ENCODE results near the gene UBASH3A. TPM values are rescaled to one million over a fixed set of nuclear protein-coding genes. Genes with fewer than 3 reads are reported as not detected.

UBASH3A gene
- total RNA-seq, 1 donor from 2014 or later = not detected

GRCh38 chr21:42375506-42375905 lies 28.2 kb upstream of the UBASH3A start:
- DNase-seq = no peak

- no peak for DNase-seq
These were observed 27.8 kb upstream of the UBASH3A start for GRCh38 chr21:42375966-42376337.

DNA sequence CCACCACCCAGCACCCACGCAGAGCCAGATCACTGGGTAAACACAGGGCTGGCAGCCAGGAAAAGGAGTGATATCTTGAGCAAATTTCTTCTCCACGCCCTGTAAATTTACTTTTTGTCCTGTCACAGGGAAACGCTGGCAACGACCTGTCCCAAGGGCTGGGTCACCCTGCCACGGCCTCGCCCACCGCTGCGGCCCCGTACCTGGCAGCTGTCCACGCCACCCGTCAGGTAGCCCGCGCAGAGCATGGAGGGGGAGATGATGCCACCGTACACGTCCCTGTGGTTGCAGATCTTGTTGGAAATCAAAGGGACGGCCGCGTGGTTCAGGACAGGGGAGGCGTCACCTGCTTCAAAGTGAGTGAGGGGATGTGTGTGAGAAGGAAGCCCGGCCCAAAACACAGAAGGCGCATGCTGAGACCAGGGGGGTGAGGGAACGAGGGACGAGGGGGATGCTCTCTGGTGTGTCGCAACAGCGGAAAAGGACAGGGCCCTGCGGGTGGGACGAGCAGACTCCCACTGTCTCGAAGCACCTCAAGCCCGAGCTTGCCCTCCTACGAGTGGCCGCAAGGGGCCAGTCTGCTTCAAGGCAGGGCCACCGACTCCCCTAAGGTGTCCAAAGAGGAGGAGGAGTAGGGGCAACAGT lies 27.2 kb upstream of the UBASH3A start:
- no peak for DNase-seq

DNA sequence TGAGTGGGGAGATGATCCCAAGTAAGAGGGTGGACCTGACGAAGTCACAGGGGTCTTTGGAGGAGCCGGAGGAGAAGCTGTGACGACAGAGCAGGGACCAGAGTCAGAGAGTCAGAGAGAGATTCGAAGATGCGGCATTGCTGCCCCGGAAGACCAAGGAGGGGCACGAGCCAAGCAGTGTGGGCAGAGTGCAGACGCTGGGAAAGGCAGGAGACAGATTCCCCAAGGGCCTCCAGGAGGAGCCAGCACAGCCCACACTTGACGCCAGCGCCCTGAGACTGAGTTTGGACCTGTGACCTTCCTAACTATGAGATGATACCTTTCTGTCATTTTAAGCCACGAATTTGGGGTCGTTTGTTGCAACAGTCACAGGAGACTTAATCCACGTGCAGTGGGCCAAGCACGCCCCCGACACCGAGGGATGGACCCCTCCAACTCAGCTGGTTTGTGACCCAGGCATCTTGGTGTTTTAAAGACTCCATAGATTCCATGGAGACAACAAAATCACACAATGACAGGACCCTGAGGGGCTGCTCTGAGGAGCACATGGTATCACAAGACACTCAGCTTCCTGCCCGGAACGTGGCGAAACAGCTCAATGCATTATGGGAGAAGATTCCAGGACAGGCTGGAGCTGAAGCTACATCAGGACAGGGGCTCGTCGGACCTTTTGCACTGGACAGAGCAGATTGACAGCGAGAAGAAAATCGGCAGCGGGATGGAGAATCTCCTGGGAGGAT lies 26.3 kb upstream of the UBASH3A start:
- no peak for DNase-seq

DNA sequence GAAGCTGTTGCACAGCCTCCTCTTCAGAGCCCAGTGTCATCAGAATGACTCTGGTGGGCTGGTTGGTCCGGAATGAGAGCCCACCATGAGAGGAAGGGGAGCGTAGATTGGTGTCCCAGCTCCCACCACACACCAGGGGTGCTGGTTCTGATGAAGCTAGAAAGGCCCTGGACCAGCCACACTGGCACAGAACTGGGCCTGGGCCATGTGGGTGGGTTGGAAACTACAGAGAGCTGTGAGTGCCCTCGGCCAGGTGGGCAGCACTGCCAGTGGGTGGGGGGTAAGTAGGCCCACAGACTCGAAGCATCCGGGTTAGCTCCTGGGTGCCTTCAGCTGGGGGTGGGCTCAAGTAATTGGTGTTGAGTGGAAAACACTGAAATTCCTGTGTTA lies 25.8 kb upstream of the UBASH3A start:
- DNase-seq = no peak

- DNase-seq = no peak
These were observed 25.3 kb upstream of the UBASH3A start for GRCh38 chr21:42378418-42378817.

DNA sequence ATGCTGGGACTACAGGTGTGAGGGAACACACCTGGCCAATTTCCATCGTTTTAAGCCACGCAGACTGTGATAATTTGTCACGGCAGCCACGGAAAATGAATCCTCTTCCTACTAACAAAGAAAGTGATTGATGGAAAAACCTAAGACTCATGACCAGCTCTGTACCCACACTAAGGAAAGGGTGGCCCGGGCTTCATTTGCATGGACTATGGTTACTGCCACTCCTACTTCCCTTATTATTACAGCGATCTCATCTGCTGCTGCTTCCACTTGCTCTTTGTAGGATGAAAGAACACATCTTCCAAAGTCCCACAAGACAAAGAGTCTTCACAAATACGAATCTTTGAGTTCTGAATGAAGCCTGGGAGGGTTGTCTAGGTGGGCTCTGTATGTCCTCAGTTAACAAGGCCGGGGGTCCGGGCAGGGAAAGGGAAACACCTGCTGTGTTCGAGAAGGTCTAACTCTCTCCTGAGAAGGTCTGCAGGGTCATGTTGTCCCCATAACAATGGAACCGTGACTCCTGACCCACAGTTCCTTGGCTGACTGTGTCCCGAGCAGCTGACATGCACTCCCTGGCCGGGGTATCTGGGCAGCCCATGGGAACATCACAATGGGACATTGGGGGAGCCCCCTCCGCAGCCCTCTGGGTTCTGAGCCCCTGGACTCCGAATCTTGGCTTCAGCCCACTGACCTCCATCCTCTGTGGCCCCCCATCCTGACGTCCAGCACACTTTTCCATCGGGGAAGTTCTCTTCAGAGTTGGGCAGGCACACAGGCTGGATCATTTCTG lies 24.1 kb upstream of the UBASH3A start:
- no peak for DNase-seq

GRCh38 chr21:42381347-42381984 lies 22.2 kb upstream of the UBASH3A start:
- DNase-seq = peak; percentile 68

DNA sequence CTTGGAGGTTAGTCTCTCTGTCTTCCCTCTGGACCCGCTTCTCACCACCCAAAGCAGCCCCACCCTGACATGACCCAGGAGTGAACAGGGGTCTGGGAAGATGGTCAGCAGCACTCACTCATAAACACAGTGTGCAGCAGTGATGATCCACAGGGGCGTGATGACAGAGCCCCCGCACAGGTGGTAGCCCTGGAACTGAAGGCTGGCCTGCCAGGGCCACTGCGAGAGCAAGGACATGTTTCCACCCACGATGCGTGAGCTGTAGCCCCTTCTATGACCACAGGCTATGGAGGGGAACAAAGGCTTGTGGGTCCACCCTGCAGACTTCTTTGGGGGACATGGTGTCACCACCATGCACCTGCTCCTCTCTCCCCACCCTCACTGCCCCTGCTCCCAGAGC lies 20.8 kb upstream of the UBASH3A start:
- DNase-seq = no peak

GRCh38 chr21:42383331-42383730 lies 20.4 kb upstream of the UBASH3A start:
- DNase-seq = no peak

GRCh38 chr21:42384156-42384945 lies 19.4 kb upstream of the UBASH3A start:
- DNase-seq = no peak

GRCh38 chr21:42384989-42385388 lies 18.7 kb upstream of the UBASH3A start:
- no peak for DNase-seq

DNA sequence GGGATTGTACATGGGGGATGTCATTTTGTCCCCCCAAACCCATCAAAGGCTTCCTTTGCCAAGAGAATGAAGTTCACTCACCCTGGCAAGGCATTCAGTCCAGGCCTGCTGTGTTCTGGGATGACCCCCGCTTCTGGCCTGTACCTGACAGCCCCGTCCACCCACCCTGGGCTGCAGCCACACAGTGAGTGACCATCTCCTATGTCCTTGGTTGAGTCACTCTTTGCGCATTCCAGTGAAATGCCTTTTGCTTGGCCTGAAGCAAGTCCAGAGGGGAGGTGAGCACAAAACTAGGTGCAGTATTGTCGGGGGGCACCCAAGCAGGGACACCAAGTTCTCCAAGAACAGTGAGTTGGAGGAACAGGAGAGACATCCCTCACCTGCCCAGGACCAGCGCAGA lies 18.1 kb upstream of the UBASH3A start:
- no peak for DNase-seq

DNA sequence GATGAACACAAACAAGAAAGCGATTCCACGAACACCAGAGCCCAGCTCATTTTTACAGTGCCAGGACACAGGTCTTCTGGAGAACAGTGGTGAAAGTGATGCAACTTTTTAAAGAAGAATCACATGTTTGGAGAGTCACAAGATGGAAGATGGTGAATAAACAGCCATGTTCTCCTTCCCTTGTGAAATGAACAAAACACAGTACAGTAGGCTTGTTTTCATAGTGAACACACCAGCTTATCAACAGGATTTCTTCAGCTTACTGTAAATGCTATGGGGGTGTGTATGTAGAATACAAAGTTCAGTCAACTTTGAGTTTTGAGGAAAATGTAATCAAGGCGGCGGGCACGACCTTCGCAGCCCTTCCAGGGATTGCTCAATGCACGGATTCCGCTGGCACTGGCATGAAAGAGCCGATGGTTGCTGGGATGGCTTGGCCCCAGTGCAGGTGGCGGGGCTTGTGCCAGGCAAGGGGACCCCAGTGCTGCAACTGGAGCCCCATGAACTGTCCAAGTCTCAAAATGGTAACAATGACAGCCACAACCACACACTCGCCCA lies 17.6 kb upstream of the UBASH3A start:
- DNase-seq = no peak

DNA sequence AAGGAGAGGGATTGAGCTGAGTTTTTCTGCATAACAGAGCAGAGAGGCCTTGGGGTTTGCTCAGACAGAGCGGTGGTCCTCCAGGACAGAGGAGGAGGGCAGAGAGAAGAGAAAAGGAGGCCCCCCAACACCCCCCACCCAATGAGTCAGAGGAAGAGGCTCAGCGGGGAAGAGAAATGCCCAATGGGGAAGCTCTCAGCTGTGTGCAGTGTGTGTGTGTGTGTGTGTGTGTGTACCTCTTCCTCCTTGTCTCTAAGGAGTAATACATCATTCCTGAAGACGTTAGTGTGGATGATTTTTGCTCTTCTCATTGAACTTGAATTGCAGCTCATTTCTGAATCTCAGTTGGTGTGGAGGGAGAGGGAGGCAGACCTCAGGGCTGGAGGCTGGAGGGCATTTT lies 16.5 kb upstream of the UBASH3A start:
- no peak for DNase-seq

DNA sequence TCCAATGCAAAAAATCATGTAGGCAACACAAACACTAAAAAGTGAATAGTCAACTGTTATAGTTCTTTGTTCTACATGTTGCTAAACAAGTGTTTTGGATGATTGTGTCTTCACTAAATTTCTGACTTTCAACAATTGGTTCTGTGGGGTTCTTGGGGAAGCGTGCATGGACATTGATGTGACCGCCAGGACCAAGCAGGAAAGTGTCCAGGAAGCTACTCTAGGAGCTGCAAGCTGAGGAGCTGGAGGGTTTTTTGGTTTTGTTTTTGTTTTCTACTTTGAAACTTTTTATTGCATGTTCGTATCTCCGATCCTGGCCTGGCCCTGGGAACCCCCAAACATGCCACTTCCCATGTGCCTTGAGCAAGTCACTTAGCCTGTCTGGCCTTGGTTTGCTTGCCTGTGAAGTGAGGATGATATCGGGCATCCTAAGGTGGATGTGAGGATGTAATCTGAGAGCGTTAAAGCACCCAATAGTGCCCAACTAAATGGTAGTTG lies 15.8 kb upstream of the UBASH3A start:
- DNase-seq = no peak

DNA sequence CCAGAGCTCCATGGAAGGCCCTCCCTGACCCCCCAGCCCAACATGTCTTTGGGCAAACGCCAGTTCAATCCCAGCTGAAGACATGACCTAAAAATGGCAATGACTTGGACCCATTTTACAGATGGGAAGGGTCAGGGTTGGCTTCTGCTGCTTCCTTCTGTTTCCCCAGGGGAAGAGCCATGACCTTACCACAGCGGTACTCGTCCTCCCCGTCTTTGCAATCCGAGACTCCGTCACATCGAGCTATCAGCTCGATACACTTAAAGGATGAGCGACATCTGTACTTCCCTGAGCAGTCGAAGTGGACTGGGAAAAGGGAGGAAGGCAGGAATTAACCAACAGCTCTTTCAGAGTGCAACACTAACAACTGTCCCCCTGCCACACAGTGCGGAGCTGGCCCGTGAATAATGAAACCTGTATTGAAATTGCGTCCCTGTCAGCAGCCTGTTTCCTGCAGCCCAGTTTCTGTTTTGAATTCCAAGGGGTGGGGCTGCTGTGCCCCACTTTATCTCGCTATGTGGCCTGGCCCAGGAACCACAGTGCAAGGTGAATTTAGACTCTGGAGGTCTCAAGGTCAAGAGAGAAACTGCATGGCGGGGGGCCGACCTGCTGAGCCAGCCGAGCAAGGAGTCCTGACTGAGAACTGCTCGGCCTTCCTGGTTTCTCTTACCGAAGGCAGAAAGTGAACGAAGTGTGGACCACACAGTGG lies 14.8 kb upstream of the UBASH3A start:
- no peak for DNase-seq

DNA sequence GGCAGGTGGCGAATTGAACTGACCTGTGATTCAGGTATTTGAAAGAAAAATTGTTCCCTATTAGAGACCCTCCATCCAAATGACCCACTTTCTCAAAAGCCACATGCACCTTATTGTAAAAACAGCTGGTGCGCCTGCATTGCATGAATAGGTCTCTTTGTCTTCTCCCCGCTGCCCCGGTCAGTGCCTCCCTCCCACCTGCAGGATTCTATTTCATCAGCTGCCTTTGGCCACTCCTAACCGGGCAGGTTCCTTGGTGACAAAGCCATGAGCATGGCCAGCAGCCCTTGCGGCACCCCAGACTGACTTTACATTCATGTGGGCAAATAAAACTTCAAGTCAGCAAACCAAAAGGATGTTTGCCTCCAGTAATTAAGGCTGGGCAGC lies 14.3 kb upstream of the UBASH3A start:
- DNase-seq = no peak

DNA sequence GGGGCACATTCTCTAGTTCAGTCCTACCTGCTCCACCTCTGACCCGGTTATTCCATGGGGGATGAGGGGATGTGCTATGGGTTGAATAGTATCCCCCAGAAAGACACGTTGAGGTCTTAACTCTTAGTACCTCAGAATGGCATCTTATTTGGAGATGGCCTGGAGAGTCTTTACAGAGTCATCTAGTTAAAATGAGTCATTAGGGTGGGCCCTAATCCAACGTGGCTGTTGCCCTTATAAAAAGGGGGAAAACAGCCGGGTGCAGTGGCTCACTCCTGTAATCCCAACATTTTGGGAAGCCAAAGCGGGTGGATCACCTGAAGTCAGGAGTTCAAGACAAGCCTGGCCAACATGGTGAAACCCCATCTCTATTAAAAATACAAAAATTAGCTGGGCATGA lies 13.5 kb upstream of the UBASH3A start:
- DNase-seq = no peak

- no peak for DNase-seq
These were observed 13.0 kb upstream of the UBASH3A start for GRCh38 chr21:42390696-42391095.

DNA sequence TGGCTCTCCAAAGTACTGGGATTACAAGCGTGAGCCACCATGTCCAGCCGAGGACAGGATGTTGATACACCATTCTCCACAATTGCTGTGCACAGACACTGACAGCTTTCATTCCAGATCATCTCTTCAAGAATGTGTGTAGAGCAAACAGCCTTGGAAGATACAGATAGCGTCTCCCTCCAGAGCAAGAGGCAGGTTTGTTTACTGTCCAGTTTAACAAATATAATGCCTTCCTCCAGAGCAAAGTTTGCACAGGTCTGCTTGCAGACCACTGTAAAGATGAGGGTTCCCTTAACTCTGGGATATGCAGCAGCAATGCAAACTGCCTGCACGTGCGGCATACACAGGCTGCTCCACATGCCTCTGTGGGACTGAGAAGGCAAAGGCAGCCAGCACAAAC lies 12.4 kb upstream of the UBASH3A start:
- DNase-seq = no peak

Data from dermis blood vessel endothelial cell (primary cell).